Spleen (tissue), 7 donors: Measurements from ENCODE around the gene CASP7.

Source experiments
- CTCF ChIP-seq, 11 experiments: fragments of 200-600 bp in 7 of 11; fragments of 450-650 bp in 4 of 11; sonication (generic) in 4 of 11; IDR thresholded peaks in 8 of 11; conservative IDR thresholded peaks in 3 of 11; 1 replicate in 7 of 11; 2 replicates in 4 of 11; pipeline versions ENCODE4 v1.4.0 to v1.8.0; 2016 to 2021; ENCODE audit warnings: antibody characterized with exemption in 11 of 11, inconsistent platforms in 4 of 11, mild to moderate bottlenecking in 1 of 11
- POLR2A ChIP-seq, 3 donors: fragments of 450-650 bp; IDR thresholded peaks; one replicate each; pipeline ENCODE4 v1.5.1; 2017; ENCODE audit warnings: antibody characterized with exemption in 3 of 3, mild to moderate bottlenecking in 1 of 3
- donor health status: DM: no; HTN: no; CAD: no; lungs with moderate emphysema.
- donor health status: DM: no; HTN: no; CAD: no.
- donor health status: DM: no; HTN: no; CAD: no.

- TF ChIP-seq CTCF (IDR thresholded peaks at IDR 0.05 in 8 of 11, conservative IDR thresholded peaks at IDR 0.05 in 3 of 11) (no peak), POLR2A (IDR thresholded peaks at IDR 0.05) (no peak)
Measured at GRCh38 chr10:113742466-113742865, 62.8 kb downstream of the CASP7 start.
